HEK293 (cell line): ENCODE measurements around the gene NUDCD2.

ENCODE experiments used
- HOXC10 ChIP-seq: sonication (generic); formaldehyde crosslinking; IDR thresholded peaks from 2 replicates; pipeline ENCODE4 v1.8.1; 2023; ENCODE audit warnings: mild to moderate bottlenecking, missing genetic modification reagents
- ZNF214 ChIP-seq: fragments of 450-650 bp; formaldehyde crosslinking; IDR thresholded peaks from 2 replicates; pipeline ENCODE4 v1.5.1; 2017; ENCODE audit warnings: missing biosample characterization, mild to moderate bottlenecking, missing genetic modification characterization, borderline replicate concordance
- ZNF335 ChIP-seq: fragments of 450-650 bp; formaldehyde crosslinking; conservative IDR thresholded peaks from 2 replicates; pipeline ENCODE4 v1.5.1; 2016; ENCODE audit warnings: missing biosample characterization, missing genetic modification characterization
- ZNF416 ChIP-seq: fragments of 450-650 bp; formaldehyde crosslinking; IDR thresholded peaks from 2 replicates; pipeline ENCODE4 v1.5.1; 2016; ENCODE audit warnings: missing biosample characterization, missing genetic modification characterization
- ZNF660 ChIP-seq: fragments of 450-650 bp; IDR thresholded peaks from 2 replicates; pipeline ENCODE4 v1.5.1; 2018; ENCODE audit warnings: missing biosample characterization, mild to moderate bottlenecking, missing genetic modification characterization
- ZNF777 ChIP-seq: fragments of 450-650 bp; formaldehyde crosslinking; IDR thresholded peaks from 2 replicates; pipeline ENCODE4 v1.5.1; 2017; ENCODE audit warnings: missing biosample characterization, missing genetic modification characterization, borderline replicate concordance
- ZSCAN16 ChIP-seq: fragments of 450-650 bp; formaldehyde crosslinking; IDR thresholded peaks from 2 replicates; pipeline ENCODE4 v1.5.1; 2016; ENCODE audit warnings: missing biosample characterization, missing genetic modification characterization
- ZSCAN18 ChIP-seq: fragments of 450-650 bp; formaldehyde crosslinking; IDR thresholded peaks from 2 replicates; pipeline ENCODE4 v1.5.1; 2016; ENCODE audit warnings: missing biosample characterization, missing genetic modification characterization
- ZSCAN30 ChIP-seq: fragments of 450-650 bp; IDR thresholded peaks from 2 replicates; pipeline ENCODE4 v1.5.1; 2018; ENCODE audit warnings: missing biosample characterization, mild to moderate bottlenecking, missing genetic modification characterization, moderate library complexity
- TF ChIP-seq, protein P1 (sequence below): fragments of 450-650 bp; formaldehyde crosslinking; IDR thresholded peaks from 2 replicates; pipeline ENCODE4 v1.5.1; 2016; ENCODE audit warnings: missing biosample characterization, missing genetic modification characterization
- TF ChIP-seq, protein P2 (sequence below): fragments of 450-650 bp; formaldehyde crosslinking; IDR thresholded peaks from 2 replicates; pipeline ENCODE4 v1.5.1; 2016; ENCODE audit warnings: missing biosample characterization, missing genetic modification characterization, low read depth
- TF ChIP-seq, protein P3 (sequence below): fragments of 450-650 bp; formaldehyde crosslinking; IDR thresholded peaks from 2 replicates; pipeline ENCODE4 v1.5.1; 2016; ENCODE audit warnings: missing biosample characterization, missing genetic modification characterization
- TF ChIP-seq, protein P4 (sequence below): sonication (generic); formaldehyde crosslinking; IDR thresholded peaks from 2 replicates; pipeline ENCODE4 v1.8.1; 2022; ENCODE audit warnings: mild to moderate bottlenecking, moderate library complexity, missing genetic modification reagents

DNA sequence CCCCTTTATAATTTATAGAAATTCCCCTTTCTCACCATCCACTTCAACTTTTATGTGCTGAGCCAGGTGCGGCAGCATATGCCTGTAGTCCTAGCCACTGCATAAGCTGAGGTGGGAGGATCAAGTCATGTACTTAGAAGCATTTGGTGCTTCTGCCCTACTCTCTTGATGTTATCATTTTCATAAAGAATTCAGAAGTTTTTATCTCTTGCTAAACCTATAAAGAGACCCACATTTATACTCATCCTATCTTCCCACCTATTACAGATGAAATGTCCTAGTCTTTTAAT is 19.0 kb upstream of the NUDCD2 start:
- TF ChIP-seq, protein P1, sequence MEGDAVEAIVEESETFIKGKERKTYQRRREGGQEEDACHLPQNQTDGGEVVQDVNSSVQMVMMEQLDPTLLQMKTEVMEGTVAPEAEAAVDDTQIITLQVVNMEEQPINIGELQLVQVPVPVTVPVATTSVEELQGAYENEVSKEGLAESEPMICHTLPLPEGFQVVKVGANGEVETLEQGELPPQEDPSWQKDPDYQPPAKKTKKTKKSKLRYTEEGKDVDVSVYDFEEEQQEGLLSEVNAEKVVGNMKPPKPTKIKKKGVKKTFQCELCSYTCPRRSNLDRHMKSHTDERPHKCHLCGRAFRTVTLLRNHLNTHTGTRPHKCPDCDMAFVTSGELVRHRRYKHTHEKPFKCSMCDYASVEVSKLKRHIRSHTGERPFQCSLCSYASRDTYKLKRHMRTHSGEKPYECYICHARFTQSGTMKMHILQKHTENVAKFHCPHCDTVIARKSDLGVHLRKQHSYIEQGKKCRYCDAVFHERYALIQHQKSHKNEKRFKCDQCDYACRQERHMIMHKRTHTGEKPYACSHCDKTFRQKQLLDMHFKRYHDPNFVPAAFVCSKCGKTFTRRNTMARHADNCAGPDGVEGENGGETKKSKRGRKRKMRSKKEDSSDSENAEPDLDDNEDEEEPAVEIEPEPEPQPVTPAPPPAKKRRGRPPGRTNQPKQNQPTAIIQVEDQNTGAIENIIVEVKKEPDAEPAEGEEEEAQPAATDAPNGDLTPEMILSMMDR (tag by site-specific recombination): no peak
- TF ChIP-seq, protein P2, sequence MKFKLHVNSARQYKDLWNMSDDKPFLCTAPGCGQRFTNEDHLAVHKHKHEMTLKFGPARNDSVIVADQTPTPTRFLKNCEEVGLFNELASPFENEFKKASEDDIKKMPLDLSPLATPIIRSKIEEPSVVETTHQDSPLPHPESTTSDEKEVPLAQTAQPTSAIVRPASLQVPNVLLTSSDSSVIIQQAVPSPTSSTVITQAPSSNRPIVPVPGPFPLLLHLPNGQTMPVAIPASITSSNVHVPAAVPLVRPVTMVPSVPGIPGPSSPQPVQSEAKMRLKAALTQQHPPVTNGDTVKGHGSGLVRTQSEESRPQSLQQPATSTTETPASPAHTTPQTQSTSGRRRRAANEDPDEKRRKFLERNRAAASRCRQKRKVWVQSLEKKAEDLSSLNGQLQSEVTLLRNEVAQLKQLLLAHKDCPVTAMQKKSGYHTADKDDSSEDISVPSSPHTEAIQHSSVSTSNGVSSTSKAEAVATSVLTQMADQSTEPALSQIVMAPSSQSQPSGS (tag by site-specific recombination): no peak
- no peak for TF ChIP-seq ZNF416 (tag by site-specific recombination)
- TF ChIP-seq ZSCAN16 (tag by site-specific recombination): no peak
- TF ChIP-seq ZNF777 (tag by site-specific recombination): no peak
- no peak for TF ChIP-seq ZSCAN30
- no peak for TF ChIP-seq ZNF335
- TF ChIP-seq ZNF660 (tag by site-specific recombination): no peak
- TF ChIP-seq, protein P3, sequence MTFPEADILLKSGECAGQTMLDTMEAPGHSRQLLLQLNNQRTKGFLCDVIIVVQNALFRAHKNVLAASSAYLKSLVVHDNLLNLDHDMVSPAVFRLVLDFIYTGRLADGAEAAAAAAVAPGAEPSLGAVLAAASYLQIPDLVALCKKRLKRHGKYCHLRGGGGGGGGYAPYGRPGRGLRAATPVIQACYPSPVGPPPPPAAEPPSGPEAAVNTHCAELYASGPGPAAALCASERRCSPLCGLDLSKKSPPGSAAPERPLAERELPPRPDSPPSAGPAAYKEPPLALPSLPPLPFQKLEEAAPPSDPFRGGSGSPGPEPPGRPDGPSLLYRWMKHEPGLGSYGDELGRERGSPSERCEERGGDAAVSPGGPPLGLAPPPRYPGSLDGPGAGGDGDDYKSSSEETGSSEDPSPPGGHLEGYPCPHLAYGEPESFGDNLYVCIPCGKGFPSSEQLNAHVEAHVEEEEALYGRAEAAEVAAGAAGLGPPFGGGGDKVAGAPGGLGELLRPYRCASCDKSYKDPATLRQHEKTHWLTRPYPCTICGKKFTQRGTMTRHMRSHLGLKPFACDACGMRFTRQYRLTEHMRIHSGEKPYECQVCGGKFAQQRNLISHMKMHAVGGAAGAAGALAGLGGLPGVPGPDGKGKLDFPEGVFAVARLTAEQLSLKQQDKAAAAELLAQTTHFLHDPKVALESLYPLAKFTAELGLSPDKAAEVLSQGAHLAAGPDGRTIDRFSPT (tag by site-specific recombination): no peak
- no peak for TF ChIP-seq HOXC10
- no peak for TF ChIP-seq ZSCAN18 (tag by site-specific recombination)
- no peak for TF ChIP-seq ZNF214 (tag by site-specific recombination)
- TF ChIP-seq, protein P4, sequence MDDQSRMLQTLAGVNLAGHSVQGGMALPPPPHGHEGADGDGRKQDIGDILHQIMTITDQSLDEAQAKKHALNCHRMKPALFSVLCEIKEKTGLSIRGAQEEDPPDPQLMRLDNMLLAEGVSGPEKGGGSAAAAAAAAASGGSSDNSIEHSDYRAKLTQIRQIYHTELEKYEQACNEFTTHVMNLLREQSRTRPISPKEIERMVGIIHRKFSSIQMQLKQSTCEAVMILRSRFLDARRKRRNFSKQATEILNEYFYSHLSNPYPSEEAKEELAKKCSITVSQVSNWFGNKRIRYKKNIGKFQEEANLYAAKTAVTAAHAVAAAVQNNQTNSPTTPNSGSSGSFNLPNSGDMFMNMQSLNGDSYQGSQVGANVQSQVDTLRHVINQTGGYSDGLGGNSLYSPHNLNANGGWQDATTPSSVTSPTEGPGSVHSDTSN: no peak
